ENCODE results near the gene CENPB.
A peak's percentile ranks its signal among the peaks of the same experiment; 100 is the strongest.

The CENPB gene

DNA sequence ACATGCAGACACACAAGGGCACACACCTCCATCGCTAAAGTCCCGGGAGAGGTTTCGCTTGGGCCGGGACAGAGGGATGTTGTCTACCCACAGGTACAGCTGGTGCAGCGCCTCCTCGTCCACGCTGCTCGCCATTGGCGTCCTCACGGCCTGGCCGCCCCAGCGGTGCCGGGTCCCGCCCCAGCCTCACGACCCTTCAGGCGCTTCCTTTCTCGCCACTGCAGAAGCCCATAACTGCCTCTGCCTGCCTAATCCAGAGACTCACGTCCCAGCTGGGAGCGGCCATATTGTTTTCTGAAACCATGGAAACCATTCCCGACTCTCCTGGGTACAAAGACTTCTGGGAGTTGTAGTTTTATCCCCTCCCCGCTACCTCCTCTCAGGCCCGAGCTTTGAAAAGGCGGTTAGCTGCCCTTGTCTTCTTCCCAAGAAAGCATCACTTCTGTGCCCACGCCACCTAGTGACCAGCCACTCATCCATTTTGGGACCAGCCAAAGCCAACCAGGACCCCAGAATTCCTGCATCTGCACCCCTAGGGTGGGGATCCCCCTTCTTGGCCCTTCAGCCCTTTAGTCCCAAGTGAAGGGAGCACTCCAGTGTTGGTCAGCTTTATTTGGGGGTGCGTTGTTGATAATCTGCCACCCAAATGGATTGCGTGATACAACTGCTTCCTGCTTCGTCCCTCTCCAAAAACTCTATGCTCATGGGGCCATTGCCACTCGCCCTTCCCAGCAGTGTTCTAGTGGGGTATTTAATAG is 5.2 kb downstream of the CENPB start, which contains the start of gene SPEF1:
Gene SPEF1 (minus strand): TSS at position 296 of the 758 bp plus-strand sequence. CDS start 161 bp downstream, at position 135.
- H2AFZ ChIP-seq, result peak within 1 kb of the TSS; percentile 85
- H3K27me3 ChIP-seq (ENCODE audit: control insufficient read depth, insufficient read depth, low read length), result no peaks in the 10 kb centered on the region
- H3K4me1 ChIP-seq, result peaks cover 25% of the 10 kb centered on the region
- TF ChIP-seq, protein P1, sequence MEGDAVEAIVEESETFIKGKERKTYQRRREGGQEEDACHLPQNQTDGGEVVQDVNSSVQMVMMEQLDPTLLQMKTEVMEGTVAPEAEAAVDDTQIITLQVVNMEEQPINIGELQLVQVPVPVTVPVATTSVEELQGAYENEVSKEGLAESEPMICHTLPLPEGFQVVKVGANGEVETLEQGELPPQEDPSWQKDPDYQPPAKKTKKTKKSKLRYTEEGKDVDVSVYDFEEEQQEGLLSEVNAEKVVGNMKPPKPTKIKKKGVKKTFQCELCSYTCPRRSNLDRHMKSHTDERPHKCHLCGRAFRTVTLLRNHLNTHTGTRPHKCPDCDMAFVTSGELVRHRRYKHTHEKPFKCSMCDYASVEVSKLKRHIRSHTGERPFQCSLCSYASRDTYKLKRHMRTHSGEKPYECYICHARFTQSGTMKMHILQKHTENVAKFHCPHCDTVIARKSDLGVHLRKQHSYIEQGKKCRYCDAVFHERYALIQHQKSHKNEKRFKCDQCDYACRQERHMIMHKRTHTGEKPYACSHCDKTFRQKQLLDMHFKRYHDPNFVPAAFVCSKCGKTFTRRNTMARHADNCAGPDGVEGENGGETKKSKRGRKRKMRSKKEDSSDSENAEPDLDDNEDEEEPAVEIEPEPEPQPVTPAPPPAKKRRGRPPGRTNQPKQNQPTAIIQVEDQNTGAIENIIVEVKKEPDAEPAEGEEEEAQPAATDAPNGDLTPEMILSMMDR (IDR thresholded peaks at IDR 0.05), result peak; percentile 63
- no peak within 1 kb of the TSS for H3K9ac ChIP-seq
- H3K9me3 ChIP-seq (ENCODE audit: control insufficient read depth, low read length), result no peaks in the 10 kb centered on the region
- H3K4me2 ChIP-seq (ENCODE audit: low read length), result peak within 1 kb of the TSS; percentile 64
- H3K36me3 ChIP-seq (ENCODE audit: control insufficient read depth, insufficient read depth, low read length), result no peaks in the 10 kb centered on the region
- H3K4me3 ChIP-seq (ENCODE audit: low read depth, low read length), result peak within 1 kb of the TSS; percentile 42
- no peak within 1 kb of the TSS for H3K27ac ChIP-seq
- no peaks in the 10 kb centered on the region for H3K79me2 ChIP-seq

DNA sequence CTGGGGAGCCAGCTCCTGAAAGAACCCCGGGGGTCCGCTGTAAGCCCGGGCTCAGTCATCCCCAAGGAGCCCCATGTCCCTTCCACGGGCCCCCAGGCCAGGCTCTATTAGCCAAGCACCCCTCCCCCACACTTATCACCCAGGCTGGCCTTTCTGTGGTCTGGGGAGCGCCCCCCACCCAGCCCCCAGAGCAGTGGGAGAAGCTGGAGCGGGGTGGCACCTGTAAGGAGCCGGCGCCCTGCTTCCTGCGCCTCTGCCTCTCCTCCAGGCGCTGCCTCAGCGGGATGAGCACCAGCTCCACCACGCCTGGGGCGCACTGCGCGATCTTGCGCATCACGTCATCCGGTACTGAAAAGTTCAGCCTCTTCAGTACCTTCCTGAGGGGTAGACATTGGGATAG is 7.6 kb downstream of the CENPB start:
- no peak overlapping the region for H3K4me3 ChIP-seq (ENCODE audit: low read depth, low read length)
- no peaks in the 10 kb centered on the region for H3K9me3 ChIP-seq (ENCODE audit: control insufficient read depth, low read length)
- no peaks in the 10 kb centered on the region for H3K36me3 ChIP-seq (ENCODE audit: control insufficient read depth, insufficient read depth, low read length)
- H3K27me3 ChIP-seq (ENCODE audit: control insufficient read depth, insufficient read depth, low read length), result no peaks in the 10 kb centered on the region
- TF ChIP-seq, protein P1 (IDR thresholded peaks at IDR 0.05), result no peak
- no peak overlapping the region for H3K4me2 ChIP-seq (ENCODE audit: low read length)
- no peak overlapping the region for H2AFZ ChIP-seq
- no peak overlapping the region for H3K27ac ChIP-seq
- H3K9ac ChIP-seq, result no peak overlapping the region
- no peaks in the 10 kb centered on the region for H3K79me2 ChIP-seq
- H3K4me1 ChIP-seq, result peaks cover 11% of the 10 kb centered on the region

DNA sequence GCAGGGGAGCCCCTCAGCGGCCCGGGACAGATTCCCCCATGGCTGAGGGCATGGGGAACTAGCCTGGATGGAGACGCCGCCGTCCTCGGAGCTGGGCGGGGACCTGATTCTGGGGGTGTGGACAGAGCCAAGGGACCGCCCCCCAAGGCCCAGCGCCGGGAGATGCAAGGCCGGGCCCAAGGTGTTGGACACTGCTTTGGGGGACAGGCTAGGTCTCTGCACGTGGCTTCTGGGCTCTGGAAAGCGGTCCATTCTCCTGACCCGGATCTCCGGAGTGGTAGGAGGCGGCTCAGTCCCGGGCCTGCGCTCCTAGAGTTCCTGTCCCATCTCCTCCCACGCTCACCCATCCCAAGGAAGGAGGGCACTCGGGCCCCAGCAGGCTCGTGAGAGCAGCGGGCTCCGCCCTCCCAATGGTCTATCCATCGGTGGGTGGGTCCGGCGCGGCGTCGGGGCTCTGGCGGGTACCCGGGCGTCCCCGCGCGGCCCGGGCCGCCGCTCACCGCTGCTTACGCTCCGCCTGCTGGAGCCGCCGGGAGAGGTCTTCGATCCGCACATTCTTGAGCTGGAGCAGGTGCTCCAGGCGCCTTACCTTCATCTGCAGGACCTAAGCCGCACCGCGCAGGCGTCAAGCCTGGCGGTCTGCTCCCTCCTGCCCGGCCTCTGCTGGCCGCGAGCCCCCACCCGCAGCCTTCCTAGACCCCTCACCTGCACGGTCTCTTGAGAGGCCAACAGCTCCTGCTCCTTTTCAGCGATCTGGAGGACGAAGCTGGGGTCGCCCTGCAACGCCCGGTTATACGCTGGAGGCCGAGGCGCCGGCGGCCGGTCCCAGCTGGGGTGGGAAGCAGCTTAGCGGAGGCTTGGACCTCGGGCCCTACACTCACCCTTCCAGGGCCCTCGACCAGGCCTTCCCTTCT is 8.6 kb downstream of the CENPB start:
- Histone ChIP-seq H3K4me2 (ENCODE audit: low read length) (peak overlapping the region; percentile 86), H3K79me2 (no peaks in the 10 kb centered on the region), H3K9me3 (ENCODE audit: control insufficient read depth, low read length) (no peaks in the 10 kb centered on the region), H3K4me1 (peaks cover 11% of the 10 kb centered on the region), H3K9ac (no peak overlapping the region), H3K36me3 (ENCODE audit: control insufficient read depth, insufficient read depth, low read length) (no peaks in the 10 kb centered on the region), H3K27me3 (ENCODE audit: control insufficient read depth, insufficient read depth, low read length) (no peaks in the 10 kb centered on the region), H3K27ac (peak overlapping the region; percentile 27), H3K4me3 (ENCODE audit: low read depth, low read length) (peak overlapping the region; percentile 60), H2AFZ (peak overlapping the region; percentile 99)
- TF ChIP-seq, protein P1 (IDR thresholded peaks at IDR 0.05), result peak; percentile 12

DNA sequence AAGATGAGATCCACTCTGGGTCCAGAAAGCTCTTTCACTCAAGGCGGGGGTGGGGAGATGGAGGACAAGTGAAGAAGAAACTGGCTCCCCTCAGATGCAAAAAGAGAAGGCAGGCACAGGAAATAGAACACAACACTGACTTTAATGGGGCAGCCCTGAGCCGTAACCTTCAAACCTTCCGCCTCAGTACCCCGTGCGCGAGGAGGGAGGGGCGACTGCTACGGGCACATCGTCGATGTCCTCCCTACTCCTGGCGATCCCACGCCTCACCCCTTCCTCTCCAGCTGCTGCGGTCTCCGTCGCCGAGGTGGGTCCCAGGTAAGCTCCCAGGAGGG is 9.2 kb downstream of the CENPB start:
- Histone ChIP-seq H2AFZ (peak overlapping the region; percentile 99), H3K27me3 (ENCODE audit: control insufficient read depth, insufficient read depth, low read length) (no peaks in the 10 kb centered on the region), H3K4me2 (ENCODE audit: low read length) (peak overlapping the region; percentile 86), H3K36me3 (ENCODE audit: control insufficient read depth, insufficient read depth, low read length) (no peaks in the 10 kb centered on the region), H3K9me3 (ENCODE audit: control insufficient read depth, low read length) (no peaks in the 10 kb centered on the region), H3K27ac (peak overlapping the region; percentile 27), H3K4me1 (peaks cover 11% of the 10 kb centered on the region), H3K9ac (no peak overlapping the region), H3K4me3 (ENCODE audit: low read depth, low read length) (peak overlapping the region; percentile 60), H3K79me2 (no peaks in the 10 kb centered on the region)
- TF ChIP-seq, protein P1 (IDR thresholded peaks at IDR 0.05), result no peak
